HG03139 (cell line): Measurements from ENCODE around the gene IGFL2.
"Not testable (repeated sequence)": the region's sequence is repeated elsewhere in the genome, so short reads cannot be mapped to it uniquely, and the experiment has no call there.

Experiments
- ATAC-seq: cut with Tn5 transposase; IDR thresholded peaks from one replicate; pipeline ENCODE4 v1.9.1; 2021; ENCODE audit not compliant: unreplicated experiment

Gene IGFL2

DNA sequence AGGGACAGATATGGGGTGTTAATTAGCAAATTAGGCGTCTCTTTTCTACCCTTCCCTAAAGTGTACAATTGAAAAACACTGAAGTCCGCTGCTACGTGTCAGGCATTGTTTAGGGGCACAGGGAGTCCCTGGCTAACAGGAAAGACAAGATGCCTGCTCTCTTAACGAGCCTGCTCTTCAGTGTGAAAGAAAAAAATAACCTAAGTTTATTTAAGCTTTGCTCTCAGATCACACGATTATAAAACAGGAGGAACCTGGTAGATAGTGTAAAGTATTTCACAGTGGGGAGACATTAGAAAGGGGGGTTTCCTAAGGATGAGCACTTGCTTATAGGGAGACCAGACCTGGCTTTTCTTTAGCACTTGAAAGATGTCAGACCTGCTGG is 38.7 kb downstream of the IGFL2 start:
- no peak for ATAC-seq

DNA sequence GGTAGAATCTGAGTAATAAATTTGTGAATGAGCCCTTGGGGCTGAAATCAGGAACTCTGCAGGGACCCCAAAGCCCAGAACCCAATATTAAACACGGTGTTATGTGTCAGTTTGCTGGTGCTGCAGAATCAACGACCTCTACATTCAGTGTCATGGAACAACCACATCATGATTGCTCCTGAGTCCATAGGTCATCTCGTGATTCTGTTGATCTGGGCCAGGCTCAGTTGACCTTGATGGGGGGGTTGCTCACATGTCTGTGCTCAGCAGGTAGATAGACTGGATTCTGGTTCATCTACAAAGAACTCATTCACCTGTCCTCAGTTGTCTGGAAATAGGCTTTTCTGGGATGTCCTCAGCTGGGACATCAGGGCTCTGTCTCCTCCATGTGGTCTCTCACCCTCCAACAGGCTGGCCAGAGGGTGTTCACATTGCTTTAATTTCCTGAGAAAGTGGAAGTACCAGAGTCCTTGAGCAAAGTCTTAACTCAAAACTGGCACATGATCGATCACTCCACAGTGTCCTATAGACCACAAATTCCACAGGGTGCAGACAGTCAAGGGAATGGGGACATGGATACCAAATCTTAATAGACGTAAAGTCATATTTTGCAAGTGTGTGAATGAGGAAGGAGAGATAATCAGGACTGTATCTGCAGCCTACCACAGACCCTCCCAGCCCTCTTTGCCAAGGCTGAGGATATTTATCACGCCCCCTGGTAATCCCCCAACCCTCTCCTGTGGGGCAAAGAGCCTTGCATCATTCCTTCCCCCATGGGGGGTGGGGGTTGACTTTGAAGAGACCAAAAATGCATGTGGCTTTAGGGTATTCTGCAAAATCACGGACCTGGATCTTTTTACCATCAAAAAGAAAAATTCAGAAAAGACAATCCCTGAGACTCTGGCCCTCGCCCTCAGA is 42.2 kb downstream of the IGFL2 start:
- no peak for ATAC-seq

DNA sequence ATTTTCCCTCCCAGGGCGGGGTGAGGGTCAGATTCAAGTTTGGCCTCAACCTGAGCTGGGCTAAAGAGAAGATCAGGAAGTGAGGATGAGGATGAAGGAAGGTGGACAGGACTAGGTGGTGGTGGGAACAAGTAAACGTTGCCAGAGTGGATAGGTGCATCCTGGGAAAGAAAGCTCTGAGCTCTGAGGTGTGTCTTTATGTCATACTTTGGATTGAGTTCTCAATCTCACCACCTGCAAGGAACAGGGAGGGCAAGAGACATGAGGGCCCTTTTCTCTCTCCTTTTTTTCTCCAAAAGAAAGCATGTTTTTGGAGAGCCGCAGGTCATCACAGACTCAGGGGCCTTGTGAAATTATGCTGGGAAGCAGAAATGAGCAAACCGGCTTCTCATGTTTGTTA is 43.3 kb downstream of the IGFL2 start:
- ATAC-seq, result no peak

DNA sequence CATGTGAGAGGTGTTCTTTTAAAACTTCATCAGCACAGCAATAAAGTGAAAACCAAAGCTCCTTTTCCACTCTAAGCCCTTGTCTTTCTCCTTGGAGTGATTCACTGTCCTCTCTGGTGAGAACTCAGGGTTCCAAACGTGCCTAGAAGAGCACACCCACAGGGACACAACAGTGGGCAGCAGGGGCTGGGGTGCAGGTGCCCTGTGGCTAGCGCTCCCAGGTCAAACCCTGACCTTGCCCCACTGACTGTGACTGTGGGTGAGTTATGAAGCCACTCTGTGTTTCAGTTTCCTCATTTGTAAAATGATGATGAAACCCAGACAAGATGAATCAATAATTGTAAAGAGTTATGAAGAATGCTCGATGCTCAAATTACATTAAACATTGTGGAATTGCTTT is 43.9 kb downstream of the IGFL2 start:
- no peak for ATAC-seq

DNA sequence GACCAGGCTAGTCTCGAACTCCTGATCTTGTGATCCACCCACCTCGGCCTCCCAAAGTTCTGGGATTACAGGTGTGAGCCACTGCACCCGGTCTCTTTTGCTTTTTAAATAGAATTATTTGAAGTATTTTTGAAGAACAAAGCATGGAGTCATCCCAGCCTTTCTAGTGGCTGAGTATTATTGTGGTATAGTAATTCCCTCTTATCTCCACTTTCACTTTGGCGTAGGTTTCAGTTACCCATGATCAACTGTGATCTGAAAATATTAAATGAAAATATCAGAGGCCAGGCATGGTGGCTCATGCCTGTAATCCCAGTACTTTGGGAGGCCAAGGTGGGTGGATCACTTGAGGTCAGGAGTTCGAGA is 44.6 kb downstream of the IGFL2 start:
- ATAC-seq, result not testable (repeated sequence)

DNA sequence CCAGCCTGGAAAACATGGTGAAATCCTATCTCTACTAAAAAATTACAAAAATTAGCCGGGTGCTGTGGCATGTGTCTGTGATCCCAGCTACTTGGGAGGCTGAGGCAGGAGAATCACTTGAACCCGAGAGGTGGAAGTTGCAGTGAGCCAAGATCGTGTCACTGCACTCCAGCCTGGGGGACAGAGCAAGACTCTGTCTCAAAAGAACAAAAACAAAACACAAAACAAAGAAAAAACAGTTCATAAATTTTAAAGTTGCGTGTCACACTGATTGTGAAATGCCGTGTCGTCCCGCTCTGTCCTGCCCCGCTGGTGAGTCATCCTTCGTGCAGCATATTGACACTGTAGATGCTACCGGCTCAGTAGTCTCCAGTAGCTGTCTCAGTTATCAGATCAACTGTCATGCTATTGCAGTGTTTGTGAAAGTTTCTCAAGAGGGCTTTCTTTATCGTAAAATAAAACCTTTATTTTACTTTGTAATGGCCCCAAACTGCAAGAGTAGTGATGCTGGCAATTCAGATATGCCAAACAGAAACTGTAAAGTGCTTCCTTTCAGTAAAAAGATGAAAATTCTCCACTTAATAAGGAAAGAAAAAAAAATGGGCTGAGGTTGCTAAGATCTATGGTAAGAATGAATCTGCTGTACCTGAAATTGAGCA is 45.1 kb downstream of the IGFL2 start:
- ATAC-seq, result no peak

DNA sequence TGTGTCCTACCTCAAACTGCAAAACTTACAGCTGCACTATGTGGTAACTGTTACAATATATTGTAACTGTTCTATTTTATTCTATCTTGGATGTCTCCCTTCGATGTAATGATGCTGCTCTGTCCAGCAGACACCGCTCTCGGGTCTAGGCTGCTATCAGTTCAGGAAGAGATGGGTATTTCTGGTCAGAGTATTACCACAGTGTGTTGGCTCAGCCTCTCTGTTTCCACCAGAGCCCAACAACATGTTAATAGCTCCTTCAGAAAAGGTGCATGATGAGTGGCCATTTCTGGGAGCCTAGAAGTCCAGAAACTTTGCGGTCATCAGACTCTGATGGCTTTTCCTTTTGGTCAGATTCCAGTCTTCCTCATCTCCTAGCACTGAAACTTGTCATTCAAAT is 45.6 kb downstream of the IGFL2 start:
- ATAC-seq, result no peak

DNA sequence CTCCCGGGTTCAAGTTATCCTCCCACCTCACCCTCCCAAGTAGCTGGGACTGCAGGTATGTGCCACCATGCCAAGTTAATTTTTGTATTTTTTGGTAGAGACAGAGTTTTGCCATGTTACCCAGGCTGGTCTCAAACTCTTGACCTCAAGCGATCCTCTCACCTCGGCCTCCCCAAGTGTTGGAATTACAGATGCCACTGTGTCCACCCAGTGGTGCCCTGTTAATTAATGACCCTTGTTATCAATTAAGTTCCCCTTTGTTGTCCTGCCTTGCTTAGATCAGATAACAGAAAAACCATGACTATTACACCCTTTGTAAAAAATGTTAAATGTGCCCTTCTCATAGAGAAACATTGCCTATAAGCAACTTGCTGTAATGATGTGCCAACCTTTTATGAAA is 47.1 kb downstream of the IGFL2 start:
- ATAC-seq, result no peak

DNA sequence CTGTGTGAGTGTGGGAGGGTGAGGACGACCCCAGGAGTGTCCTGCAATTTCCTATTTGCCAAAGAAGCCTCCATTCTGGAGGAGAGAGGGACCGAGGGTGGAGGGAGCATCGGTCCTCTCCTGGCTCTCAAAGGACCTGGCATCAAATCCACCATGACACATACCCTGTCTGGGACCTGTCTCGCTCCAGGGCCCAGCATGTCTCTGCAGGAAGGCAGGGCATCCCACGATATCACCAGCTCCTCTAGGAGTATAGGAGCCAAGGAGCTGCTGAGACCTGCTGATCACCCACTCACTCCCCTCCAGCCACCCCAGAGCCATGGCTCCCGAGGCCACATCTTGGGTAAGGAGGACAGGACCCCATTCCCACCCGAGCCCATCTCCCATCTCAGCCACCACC is 47.9 kb downstream of the IGFL2 start:
- ATAC-seq, result not testable (repeated sequence)

DNA sequence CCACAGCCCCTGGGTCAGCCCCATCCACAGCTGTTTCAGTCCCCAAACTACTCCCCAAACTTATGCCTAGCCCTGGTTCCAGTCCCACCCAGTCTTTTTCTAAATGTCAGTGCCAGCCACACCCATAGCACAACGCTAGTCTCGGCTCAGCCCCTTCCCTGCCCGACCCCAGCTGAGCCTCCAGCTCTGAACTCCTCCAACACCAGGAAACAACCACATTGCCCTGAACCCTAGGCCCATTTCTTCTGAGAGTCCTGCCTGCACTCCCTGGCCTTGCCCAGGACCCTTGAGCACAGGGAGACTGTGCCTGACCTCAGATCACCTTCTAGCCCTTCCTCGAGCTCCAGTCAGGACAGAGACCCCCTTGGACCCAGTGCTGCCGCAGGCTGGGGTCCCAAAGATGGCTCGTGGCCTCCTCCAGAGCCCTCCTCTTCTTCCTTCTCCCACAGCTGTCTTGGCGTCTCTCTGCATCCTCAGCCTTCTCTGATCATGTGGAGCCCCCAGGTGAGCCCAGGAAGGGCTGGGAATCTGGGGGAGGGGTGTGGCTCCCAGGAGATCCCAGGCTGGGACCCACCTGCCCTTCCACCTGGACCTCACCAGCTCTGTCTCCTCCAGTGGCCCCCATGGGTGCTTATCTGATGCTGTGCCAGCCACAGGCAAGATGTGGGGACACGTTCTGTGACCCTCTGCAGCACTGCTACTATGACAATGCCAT is 48.5 kb downstream of the IGFL2 start:
- no peak for ATAC-seq

DNA sequence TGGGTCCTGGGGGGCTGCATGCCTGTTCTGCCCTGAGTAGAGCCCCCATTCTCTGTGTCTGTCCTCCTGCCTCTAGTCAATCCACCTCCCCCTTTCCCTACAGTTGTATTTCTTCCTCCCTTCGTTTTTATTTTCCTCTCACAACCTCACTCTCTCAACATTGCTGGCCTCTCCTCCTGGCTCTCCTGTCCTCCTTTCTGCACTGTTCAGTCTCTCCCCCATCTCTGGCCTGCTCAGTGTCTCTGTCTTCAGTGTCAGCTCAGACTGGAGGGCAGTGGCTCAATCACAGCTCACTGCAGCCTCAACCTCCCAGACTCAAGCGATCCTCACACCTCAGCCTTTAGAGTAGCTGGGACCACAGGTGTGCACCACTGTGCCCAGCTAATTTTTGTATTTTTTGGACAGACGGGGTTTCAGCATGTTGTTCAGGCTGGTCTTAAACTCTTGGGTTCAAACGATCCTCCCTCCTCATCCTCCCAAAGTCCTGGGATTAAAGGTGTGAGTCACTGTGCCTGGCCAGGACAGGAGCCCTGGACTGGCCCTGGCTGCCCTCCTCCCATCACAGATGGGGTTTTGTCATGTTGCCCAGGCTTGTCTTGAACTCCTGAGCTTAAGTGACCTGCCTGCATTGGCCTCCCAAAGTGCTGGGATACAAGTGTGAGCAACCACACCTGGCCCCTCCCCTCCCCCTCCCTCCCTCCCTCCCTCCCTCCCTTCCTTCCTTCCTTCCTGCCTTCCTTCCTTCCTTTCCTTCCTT is 49.5 kb downstream of the IGFL2 start:
- no peak for ATAC-seq

DNA sequence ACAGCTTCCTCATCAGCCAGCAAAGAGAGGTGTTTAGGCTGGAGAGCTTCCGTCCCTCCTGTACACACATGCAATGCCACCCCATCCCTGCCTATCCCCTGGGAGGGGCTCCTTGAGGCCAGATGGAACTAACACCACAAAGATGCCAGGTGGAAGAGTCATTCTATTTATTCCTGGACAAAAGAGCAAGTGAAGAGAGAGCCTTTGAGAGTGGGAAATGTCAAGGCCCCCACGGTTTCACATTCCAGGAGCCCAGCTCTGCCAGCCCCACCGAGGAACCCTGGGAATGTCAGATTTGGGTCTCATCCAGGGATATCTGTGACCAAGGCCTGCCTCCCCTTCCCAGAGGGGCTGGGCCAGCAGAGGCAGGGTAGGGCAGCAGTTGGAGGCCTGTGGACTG is 50.7 kb downstream of the IGFL2 start:
- no peak for ATAC-seq

DNA sequence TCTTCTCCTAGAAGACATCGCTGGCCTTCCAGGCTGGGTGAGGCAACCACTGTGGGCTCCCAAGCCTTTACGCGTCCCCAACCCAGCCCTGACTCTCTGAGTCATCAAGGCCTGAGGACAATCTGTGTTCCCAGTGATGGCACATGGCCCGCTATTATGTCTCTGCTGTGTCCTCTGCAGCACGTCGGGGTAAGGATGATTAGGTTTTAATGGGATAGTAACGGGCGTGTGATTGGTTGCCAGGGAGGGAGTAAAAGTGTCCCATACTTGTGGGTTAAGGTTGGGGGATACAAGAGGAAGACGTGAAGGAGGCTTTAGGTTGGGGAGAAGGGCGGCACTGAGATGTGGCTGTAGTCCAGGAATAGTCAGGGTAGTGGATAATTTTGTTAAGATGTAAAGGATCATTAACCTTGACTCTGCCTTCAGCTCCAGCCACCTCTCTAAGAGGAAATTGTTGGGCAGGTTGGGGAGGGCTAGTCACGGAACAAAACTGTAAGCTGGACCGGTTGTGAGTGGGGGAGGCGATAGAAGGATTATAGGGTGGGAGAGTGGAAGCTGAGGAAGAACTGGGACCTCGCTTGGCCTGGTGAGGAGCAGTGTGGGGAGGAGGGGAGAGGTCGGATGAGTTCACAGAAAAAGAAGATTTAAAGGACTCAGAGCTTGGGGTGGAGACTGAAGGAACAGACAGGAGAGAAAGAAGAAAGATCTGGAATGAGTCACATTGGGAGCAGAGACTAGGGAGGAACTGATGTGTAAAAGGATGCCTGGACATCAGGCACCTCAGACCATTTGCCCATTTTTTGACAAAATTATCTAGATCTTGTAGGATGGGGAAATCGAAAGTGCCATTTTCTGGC is 53.6 kb downstream of the IGFL2 start:
- ATAC-seq, result no peak

DNA sequence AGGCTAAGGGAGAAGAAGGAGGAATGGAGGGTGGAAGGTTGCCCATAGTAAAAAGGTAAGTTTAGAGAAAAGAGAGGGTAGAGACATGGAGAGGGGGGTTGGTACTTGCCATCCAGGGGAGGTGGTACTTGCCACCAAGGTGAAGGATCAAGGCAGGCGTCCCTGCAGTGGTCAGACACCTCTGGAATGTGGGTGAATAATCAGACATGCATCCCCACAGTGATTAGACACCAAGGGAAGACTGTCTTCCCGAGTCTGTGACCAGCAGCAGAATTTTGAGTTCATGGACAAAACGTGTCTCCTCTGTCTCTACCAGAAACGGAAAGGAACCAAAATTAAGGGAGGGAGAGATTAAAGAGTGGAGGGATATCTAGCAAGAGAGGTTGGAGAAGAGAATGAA is 54.4 kb downstream of the IGFL2 start:
- ATAC-seq, result no peak

DNA sequence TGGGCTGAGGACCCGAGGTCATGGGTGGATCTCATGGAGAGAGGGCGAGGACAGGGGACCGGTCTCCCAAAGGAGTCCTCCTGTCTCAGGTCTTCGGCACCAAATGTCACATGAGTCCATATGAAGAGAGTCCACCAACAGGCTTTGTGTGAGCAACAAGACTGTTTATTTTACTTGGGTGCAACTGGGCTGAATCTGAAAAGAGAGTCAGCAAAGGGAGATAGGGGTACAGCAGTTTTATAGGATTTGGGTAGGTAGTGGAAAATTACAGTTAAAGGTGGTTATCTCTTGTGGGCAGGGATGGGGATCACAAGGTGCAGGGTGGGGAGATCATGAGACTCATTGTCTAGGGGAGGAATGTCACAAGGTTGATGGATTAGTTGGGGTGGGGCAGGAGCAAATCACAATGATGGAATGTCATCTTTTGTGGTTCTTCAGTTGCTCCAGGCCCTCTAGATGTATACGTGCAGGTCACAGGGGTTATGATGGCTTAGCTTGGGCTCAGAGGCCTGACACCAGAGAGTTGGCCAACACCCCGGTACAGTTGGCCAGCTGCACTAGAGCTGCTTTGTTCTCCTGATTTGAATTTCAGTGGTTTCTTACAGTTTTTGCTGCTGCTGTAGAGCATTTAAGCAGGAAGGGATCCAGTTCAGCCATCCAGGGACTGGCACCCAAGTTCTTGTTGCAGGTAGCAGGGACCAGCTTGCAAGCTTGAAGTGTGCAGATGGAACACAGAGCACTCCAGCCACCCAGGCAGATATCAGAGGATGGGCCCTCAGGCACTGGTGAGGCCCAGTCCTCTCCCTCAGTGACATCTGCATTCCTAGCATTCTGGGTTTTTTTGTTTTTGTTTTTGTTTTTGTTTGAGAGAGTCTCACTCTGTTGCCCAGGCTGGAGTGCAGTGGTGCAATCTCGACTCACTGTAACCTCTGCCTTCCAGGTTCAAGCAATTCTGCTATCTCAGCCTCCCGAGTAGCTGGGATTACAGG is 55.1 kb downstream of the IGFL2 start:
- ATAC-seq, result no peak

DNA sequence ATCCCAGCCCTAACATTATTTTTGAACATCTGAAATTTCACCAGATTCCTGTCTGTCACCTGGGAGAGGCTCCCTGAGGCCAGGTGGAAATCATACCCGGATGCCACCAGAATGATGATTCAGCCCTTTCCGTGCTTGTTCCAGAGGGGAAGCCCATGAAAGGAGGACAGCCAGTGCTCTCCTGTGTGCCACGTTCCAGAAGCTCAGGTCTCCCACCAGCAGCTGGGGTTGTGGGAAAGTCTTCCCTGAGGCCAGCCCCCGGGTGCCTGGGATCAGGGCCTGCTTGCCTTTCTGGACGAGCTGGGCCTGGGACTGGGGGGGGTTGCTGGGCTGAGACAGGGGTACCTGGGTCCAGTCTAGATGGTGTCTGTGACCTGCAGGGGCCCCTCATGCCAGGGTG is 56.0 kb downstream of the IGFL2 start:
- no peak for ATAC-seq

DNA sequence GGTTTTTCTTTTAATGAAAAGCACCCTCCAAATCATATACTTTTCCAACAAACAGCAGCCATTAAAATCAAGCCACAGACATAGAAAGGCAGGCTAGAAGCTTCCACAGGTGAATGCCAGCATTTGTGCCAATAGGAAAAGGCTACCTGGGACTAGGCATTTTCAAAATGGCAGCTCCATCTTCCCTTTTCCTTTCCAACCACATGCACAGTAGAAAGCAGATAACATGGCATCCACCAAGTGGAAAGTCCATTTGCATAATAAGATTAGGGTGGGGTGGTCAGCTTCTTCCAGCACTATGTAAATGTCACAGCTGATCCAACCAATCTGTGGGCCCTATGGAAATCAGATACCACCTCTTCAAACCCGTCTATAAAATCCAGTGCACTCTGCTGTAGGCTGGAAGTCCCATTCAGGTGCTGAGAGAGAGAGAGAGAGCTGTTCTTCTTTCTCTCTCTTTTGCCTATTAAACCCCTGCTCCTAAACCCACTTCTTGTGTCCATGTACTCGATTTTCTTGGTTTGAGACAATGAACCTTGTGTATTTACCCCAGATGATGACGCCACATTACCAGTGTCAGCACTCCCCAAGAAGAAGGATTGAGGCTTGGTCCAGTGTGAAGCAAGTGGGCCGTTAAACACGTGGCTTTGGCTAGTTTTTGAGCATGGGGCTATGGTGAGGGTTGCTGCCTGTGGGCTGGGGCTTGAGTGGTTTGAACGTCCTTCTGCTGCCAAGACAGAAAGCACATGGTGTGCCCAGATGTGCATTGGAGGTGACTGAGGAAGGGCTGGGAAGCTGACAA is 57.3 kb downstream of the IGFL2 start:
- no peak for ATAC-seq

DNA sequence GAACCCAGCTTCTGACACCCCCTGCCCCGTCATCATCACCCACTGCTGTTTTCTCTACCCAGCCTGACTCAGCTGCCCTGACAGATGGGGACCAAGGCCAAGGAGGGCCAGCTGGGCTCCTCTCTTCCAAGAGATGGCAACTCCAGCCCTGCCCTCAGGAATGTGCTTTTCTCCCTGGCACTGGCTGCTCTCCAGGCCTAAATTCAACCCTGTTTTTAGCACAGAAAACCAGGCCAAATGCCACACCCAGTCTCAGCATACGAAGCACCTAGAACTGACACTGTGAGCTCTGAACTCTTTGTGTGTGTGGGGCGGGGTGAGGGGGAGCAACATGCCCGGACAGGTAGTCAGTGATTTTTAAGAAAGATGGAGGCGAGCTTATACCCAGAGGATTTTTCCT is 58.1 kb downstream of the IGFL2 start:
- ATAC-seq, result no peak
